Globus pallidus (tissue), 1 donor: ENCODE results near the gene MGA.
A peak's percentile ranks its signal among the peaks of the same experiment; 100 is the strongest.

Source experiments
- DNase-seq: peaks from one replicate; pipeline ENCODE4 v3.0.0-alpha.2; 2015; ENCODE audit warnings: low spot score

The MGA gene

DNA sequence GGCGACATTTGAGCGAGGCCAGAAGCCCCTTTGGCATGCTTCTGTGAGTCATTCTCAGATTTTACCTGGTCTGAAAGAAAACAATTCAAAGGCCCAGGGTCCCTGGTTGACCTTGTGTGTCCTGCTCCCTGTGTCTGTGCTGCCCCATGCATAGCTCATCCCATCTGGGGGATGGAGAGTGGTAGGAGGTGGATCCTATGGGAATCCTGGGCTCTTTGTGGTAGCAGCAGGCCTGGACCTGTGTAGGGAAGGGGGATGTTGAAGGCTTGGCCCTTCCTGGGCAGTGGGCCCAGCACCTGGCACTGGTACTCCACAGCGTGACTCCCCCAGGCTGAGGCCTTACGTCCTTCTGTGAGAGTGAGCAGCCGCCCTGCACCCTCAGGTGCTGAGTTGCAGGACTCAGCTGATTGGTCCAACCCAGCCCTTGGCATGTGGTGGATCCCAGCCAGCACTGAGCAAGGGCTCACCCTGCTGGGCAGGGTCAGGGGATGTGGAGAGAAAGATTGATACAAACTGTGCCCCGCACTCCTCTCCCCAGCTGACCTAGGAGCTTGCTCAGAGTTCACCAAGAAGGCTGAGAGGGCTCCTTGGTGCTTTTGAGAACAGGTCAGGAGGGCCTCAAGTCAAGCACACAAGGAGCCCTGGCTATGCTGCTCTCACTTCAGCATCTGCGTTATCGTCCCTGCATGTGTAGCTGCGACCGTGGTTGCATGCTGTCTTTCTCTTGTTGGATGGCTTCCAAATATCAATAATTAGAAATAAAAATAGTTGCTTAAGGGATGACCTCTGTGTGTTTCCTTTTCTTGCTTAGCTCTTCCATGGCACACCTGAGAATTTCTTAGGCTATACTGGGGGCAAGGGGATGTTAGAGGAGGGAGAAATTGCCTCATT, 146.3 kb downstream of the MGA start:
- DNase-seq: no peak

DNA sequence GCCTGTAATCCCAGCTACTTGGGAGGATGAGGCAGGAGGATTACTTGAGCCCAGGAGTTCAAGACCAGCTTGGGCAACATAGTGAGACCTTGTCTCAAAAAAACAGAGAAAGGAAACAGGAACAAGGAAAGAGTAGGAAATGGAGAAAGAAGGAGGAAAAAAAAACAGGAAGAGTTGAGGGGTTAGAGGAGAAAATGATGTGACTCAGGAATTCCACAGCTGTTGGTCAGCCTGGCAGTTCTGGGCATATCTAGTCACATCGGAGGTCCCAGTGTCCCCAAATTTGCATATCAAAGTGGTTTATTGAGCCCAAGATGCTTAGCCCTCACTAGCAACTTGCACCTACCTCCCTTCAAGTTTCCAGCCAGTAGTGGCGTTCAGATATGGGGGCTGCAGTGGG, 148.9 kb downstream of the MGA start:
- DNase-seq: no peak

DNA sequence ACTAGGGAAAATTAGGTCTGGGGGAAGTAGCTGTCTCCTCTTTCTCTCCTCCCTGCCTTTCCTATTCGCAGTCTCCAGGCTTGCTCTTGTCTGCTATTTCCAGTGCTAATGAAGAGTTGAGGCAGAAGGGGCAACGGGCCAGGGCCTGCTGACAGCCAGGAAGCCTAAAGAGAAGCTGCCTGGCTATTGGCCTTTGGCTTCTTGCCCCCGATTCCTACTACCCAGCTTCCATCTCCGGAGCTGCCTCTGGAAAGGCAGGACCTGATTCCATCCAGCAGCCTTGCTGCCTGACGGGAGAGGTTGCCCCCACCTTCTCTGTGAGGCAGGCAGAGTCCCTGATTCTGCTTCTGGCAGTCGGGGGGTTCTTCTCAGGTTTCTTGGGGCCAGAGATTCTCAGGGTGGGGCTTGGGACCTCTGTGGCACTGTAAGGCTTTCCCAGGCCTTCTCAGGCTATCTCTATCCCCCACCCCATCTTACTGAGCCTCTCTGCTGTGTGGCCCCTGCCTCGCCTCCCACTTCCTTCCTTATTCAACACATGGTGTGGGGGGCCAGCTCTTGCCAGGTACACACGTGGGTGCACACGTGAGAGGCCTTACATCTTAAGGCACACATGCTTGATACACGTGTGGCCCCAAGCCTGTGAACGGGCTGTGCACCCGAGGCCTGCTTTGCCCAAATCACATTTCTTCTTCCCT, 149.5 kb downstream of the MGA start:
- DNase-seq: no peak

DNA sequence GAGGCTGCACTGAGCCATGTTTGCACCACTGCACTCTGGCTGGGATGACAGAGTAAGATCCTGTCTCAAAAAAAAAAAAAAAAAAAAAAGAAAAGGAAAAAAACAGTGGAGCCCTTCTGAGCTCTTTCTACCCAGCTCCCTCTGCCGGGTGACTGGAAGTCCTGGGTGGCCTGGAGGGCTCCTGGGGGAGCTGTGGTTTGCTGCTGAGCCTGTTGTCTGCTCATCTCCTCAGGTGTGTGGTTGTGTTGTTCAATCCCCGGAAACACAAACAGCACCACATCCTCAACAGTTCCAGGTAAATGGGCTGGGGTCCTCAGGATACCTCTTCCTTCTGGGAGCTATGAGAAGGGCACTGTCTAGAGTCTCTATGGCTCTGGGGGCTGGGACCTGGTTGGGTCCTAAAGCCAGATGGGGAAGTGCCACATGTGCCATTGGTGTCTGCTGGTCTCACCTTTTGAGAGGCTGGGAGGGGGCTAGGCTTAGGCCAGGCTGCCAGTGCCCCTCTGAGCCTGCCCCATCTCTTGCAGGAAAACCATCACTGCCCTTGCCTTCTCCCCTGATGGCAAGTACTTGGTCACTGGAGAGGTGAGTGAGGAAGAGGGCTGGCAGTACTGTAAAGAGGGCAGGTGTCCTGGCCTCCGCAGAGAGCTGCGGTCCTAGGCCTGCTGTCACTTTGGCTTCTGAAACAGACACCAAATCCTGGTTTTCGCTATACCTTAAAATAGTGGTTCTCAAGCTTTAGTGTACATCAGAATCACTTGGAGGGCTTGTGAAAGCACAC, 150.6 kb downstream of the MGA start:
- DNase-seq: no peak

DNA sequence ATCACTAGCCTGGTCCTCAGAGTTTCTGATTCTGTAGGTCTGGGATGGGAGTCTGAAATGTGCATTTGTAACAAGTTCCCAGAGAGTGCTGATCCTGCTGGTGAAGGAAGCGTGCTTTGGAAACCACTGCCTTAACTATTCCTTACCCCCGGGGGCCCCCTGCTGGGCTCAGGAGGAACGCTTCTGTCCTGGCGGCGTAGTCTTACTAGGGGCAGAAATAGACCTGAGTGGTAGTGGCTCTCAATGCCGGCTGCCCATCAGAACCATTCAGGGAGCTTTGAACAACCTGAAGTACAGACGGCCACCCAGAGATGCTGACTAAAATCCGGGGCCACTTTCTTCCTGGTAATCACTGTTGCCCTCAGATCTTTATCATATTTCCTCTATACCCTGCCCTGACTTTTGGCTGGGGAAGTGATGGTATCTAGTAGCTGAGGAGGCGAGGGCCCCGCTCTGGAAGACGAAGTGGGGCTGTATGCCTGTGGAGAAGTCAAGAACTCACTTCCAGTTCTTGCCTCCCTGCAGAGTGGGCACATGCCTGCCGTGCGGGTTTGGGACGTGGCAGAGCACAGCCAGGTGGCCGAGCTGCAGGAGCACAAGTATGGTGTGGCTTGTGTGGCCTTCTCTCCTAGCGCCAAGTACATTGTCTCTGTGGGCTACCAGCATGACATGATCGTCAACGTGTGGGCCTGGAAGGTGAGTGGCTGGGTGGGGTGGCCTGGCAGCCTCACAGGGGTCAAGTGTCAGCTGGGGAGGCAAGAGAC, 151.4 kb downstream of the MGA start:
- peak; percentile 86 for DNase-seq

DNA sequence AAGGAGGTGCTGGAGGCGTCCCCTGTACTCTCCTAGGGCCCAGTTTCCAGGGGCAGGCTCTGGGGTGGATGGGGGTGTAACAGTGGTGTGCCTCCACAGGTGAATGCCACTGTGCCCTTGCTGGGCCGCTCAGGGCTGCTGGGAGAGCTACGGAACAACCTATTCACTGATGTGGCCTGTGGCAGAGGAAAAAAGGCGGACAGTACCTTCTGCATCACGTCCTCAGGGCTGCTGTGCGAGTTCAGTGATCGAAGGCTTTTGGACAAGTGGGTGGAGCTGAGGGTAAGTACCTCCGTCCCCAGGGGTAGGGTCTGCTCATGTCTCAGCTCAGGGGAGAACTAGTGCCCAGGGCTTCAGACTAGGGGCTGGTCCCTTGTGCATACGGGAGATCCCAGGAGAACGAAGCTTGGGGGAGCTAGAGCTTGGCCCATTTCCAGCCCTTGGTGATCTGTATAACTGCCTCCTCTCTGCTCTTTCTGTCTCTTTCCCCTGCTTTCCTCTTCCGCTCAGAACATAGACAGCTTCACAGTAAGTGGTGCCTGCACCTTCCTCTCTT, 152.7 kb downstream of the MGA start:
- no peak for DNase-seq

DNA sequence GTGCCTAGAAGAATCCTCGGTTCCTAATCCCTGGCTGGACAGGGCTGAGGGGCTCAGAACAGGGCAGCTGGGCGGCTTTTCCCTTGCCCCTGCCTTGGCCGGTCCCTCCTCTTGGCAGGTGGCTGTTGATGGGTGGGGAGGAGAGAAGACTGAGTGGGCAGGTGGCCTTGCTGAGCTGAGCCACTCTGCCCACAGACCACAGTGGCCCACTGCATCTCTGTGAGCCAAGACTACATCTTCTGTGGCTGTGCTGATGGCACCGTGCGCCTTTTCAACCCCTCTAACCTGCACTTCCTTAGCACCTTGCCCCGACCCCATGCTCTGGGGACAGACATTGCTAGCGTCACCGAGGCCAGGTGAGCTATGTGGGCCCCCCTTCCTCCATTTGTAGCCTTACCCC, 153.2 kb downstream of the MGA start:
- DNase-seq: no peak

DNA sequence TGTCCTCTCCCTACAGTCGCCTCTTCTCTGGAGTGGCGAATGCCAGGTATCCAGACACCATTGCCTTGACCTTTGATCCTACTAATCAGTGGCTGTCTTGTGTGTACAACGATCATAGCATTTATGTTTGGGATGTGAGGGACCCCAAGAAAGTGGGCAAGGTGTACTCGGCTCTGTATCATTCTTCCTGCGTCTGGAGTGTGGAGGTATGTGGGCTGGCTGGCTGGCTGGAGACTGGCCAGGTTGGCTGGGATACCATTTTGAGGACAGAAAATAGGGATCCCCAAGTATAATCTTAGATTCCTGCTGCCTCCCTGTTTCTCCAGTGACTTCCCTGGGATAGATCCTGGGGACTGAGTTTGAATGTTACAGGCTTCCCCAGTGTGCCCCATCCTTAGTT, 154.3 kb downstream of the MGA start:
- DNase-seq: no peak

DNA sequence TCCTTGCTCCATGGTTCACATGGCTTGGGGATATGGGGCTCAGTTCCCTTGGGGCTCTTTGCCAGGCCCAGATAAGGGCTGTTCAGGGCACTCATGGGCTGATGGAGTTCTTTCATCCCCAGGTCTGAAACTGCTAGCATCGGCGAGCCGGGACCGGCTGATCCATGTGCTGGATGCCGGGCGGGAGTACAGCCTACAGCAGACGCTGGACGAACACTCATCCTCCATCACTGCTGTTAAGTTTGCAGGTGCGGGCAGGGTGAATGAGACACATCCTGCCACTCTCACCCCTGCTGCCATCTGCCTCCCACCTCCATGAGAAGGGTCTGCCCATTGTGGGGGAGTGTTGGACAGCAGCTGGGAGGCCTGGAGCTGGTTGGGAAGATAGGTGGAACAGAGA, 156.6 kb downstream of the MGA start:
- no peak for DNase-seq

DNA sequence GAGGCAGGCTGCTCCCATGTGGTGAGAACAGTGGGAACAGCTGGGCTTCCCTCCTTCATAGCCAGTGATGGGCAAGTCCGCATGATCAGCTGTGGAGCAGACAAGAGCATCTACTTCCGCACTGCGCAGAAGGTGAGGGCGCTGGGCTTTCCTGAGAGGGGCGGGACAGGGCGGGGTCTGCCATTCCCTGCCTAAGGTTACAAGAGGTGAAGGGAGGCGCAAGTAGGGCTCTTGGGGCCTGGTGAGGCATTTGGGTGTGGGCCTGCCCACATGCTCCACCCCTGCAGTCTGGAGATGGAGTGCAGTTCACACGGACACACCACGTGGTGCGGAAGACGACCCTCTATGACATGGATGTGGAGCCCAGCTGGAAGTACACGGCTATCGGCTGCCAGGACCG, 157.1 kb downstream of the MGA start:
- no peak for DNase-seq

DNA sequence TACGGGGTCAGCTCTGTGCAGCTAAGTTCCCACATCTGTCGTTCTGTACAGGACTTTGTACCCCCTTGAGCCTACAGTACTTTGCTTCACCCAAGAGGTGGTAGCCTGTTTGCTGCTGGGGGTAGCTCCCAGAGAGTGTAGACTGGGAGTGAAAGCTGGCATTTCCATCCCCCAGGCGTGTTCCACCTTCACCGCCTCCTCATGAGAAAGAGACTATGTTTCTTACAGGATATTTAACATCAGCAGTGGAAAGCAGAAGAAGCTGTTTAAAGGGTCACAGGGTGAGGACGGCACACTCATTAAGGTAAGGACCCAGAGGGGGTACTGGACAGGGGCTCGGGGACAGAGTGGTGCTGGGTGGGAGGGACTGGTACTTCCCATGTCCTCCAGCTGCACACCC, 157.6 kb downstream of the MGA start:
- no peak for DNase-seq

DNA sequence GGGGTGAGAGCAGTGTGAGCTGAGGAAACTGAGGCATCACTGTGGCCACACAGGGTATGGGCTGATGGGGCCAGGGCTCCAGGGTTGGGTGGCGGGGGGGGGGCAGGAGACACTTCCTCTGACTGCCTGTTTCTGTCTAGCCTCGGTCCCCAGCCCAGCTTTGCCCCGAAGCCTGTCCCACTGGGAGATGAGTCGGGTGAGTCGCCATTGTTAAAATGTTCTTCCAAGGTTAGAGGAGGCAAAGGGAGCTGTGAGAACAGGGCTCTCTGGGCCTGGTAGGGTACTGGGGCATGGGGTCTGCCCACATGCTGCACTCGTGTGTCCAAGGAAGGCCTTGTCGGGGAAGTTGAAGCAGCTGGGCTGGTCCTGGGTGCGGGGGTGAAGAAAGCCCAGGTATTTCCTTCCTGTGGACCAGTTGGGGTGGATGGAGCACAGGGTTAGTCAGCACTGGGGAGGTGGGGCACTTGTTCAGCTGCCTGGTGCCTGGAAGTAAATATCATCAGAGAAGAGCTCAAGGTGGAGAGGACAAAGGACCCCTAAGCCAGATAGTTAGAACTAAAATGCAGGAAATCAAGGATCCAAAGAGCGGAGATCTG, 159.3 kb downstream of the MGA start:
- DNase-seq: no peak

DNA sequence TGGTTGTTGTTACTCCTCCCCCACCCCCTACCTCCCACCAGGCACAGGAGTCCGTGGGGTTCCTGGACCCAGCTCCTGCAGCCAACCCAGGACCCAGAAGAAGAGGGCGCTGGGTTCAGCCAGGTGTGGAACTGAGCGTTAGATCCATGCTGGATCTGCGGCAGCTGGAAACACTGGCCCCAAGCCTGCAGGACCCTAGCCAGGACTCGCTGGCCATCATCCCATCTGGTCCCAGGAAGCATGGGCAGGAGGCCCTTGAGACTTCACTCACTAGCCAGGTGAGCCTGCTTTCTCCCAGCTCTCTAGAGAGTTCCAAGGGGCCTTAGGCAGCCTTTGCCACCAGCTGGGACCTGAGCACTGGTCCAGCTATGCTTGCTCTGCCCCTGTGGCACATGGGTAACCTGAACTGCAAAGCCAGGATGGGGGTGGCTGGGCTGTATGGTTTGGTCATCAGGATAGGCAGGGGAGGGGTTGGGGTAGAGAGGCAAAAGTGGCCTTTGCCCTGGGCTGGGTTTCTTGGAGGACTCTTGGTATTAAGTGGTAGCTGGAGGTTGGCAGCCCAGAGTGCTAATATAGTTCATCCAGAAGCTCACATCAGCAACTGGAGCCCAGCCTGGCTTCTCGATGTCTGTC, 160.7 kb downstream of the MGA start:
- no peak for DNase-seq

DNA sequence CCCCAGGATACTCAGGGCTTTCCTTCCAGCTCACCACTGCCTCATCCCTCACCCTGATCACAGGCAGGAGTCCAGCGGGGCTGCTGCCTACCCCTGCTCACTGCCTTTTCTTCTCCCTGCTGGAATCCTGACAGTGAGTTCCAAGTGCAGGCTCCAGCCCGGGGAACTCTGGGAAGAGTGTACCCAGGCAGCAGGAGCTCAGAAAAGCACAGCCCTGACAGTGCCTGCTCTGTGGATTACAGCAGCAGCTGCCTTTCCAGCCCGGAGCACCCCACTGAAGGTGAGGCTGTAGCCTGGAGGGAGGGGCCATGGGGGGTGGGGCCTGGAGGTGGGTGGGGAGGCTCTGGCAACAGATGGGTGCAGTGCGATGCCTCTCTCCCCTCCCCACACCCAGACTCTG, 161.6 kb downstream of the MGA start:
- no peak for DNase-seq

DNA sequence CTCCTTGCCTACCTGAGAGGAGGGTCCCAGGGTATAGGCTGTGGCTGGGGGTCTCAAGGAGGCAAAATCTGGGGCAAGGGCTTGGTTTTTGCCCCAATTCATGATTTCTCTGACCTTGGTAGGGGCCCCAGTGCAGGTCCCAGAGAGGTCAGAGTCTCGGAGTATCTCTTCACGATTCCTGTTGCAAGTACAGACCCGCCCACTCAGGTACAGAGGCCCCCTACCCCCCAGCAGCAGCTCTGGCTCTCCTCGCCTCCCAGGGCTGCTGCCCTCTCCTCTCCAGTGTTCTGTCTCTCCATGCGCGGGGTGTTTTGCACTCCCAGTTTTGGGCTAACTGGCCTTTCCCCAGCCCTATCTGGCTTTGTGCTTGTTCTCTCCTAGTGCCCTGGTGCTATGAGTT, 162.3 kb downstream of the MGA start:
- DNase-seq: no peak
